Stomach smooth muscle (tissue), 2 donors: ENCODE measurements around the gene SOX21.

Experiments
- H3K27ac ChIP-seq: one replicate; pipeline ENCODE4 v1.7.0; 2013; ENCODE audit warnings: mild to moderate bottlenecking, low read length, inconsistent platforms
- H3K27me3 ChIP-seq, 2 donors: one replicate each; pipeline ENCODE4 v1.7.0; 2013; ENCODE audit warnings: low read length in 2 of 2; ENCODE audit not compliant: insufficient read depth in 2 of 2, control insufficient read depth in 1 of 2
- H3K36me3 ChIP-seq, 2 donors: one replicate each; pipeline ENCODE4 v1.7.0; 2013; ENCODE audit warnings: low read length in 2 of 2; ENCODE audit not compliant: control insufficient read depth in 2 of 2, insufficient read depth in 2 of 2
- H3K4me1 ChIP-seq: one replicate; pipeline ENCODE4 v1.7.0; 2013; ENCODE audit warnings: low read length; ENCODE audit not compliant: control insufficient read depth, insufficient read depth
- H3K4me3 ChIP-seq, 2 donors: one replicate each; pipeline ENCODE4 v1.7.0; 2013; ENCODE audit warnings: low read length in 2 of 2
- H3K9ac ChIP-seq, 2 donors: one replicate each; pipeline ENCODE4 v1.7.0; 2013; ENCODE audit warnings: low read length in 2 of 2, mild to moderate bottlenecking in 1 of 2
- H3K9me3 ChIP-seq, 2 donors: one replicate each; pipeline ENCODE4 v1.7.0; 2013; ENCODE audit warnings: low read length in 2 of 2; ENCODE audit not compliant: control insufficient read depth in 2 of 2
- donor health status: healthy.
- donor health status: Pancreatic carcinoma.

The SOX21 gene

DNA sequence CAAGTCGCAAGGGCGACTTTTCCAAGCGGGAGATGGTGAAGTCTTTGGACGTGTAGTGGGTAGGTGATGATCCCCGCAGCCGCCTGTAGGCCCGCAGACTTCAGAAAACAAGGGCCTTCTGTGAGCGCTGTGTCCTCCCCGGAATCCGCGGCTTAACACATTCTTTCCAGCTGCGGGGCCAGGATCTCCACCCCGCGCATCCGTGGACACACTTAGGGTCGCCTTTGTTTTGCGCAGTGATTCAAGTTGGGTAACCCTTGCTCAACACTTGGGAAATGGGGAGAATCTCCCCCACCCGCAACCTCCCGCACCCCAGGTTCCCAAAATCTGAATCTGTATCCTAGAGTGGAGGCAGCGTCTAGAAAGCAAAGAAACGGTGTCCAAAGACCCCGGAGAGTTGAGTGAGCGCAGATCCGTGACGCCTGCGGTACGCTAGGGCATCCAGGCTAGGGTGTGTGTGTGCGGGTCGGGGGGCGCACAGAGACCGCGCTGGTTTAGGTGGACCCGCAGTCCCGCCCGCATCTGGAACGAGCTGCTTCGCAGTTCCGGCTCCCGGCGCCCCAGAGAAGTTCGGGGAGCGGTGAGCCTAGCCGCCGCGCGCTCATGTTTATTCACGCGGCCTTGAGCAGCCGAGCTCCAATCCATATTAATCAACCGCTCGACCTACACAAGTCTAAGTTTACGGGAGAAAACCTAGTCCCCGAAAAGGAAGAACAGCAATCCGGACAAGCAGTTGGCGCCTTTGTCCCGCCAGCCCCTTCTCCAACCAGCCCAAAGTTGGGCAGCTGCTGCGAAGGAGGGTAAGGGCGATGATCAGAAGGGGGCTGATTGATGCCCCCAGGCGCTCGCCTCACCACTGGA lies 9.9 kb downstream of the SOX21 start:
- H3K27ac ChIP-seq: no peak overlapping the region
- peaks cover 63 to 69% of the 10 kb centered on the region in 2 donors for H3K27me3 ChIP-seq
- peaks cover 3% of the 10 kb centered on the region for H3K4me1 ChIP-seq
- no peak overlapping the region for H3K9ac ChIP-seq
- peaks cover 0 to 4% of the 10 kb centered on the region in 2 donors for H3K9me3 ChIP-seq
- H3K4me3 ChIP-seq: no peak overlapping the region
- H3K36me3 ChIP-seq: no peaks in the 10 kb centered on the region

DNA sequence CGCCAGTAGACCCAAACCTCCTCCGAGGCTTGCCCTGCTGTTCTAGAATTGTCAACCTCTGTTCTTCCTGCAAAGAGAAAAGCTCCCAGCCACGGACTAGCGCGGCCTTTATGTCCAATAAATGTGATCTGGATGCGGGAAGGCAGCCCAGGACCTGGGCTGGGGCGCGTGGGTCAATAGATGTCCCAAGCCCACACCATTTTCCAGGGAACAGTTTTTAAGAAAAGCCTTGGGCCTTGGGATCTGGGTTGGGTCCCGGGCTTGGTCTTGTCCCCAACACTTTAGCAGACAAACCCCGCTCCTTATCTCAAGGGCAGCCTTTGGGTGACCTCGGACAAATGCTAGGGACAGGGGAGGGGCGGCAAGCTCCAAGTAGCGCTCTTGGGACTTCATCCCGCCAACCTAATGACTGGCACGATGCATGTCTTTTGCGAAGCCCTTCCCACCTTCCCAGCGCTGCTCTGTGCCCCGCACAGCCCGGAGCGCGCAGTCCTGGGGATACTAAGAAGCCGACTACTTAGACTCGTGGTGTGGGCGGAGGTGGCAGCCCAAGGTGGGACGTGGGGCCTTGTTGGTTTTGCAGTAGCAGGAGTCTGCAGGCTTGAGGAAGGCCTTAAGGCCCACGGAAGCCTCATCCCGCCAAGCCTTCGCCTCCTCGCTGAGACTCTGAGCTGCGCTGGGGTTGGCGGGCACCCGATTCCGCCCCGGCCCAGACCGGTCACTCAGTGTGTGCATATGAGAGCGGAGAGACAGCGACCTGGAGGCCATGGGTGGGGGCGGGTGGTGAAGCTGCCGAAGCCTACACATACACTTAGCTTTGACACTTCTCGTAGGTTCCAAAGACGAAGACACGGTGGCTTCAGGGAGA lies 10.8 kb downstream of the SOX21 start:
- Histone ChIP-seq H3K27me3 (peaks cover 56 to 60% of the 10 kb centered on the region in 2 donors), H3K4me3 (no peak overlapping the region), H3K4me1 (no peaks in the 10 kb centered on the region), H3K27ac (no peak overlapping the region), H3K36me3 (no peaks in the 10 kb centered on the region), H3K9ac (no peak overlapping the region), H3K9me3 (peaks cover 0 to 3% of the 10 kb centered on the region in 2 donors)

DNA sequence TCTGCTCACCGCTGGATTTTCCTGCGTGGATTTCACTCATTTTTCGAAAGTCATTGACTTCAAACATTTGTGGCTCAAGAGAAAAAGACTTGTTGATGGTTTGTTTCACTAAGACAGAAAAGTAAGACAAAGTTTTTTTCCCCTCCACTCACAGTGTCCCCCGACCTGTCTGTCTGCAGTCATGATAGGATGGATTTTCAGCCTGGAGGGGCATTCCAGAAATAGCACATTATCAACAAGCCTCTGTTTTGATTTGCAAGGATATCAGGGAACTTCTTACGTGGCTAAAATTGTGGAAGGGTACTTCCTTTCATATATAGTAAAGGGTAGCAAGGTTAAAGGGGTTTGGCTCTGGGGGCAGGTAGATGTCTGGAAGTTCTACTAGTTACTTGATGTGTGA lies 11.8 kb downstream of the SOX21 start:
- peaks cover 46 to 50% of the 10 kb centered on the region in 2 donors for H3K27me3 ChIP-seq

GRCh38 chr13:94700051-94700535 lies 12.3 kb downstream of the SOX21 start:
- Histone ChIP-seq H3K4me1 (no peaks in the 10 kb centered on the region), H3K27me3 (peaks cover 42 to 46% of the 10 kb centered on the region in 2 donors), H3K9ac (no peak overlapping the region), H3K27ac (no peak overlapping the region), H3K4me3 (no peak overlapping the region), H3K36me3 (no peaks in the 10 kb centered on the region), H3K9me3 (peaks cover 0 to 2% of the 10 kb centered on the region in 2 donors)

More for the DNA sequence above, 11.8 kb downstream of the SOX21 start:
- Histone ChIP-seq H3K9me3 (peaks cover 0 to 2% of the 10 kb centered on the region in 2 donors), H3K4me3 (no peak overlapping the region), H3K27ac (no peak overlapping the region), H3K36me3 (no peaks in the 10 kb centered on the region), H3K9ac (no peak overlapping the region), H3K4me1 (no peaks in the 10 kb centered on the region)

DNA sequence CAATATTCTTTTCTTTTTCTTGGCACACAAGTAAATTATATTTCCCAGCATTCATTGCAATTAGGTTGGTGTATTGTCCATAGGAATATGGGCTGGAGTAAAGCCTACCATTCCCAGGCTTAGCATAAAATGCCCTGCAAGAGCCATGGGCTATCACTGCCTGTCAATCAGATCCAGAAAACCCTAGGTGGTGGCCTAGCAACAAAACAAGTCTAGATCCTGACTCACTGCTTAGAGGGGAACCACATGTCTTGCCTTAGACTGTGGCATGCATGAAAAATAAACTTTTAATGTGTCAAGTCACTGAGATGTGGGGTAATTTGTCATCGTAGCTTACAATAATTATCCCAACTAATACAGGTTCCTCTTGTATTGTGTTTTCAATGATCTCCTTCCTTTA lies 16.2 kb downstream of the SOX21 start:
- Histone ChIP-seq H3K36me3 (no peaks in the 10 kb centered on the region), H3K27me3 (peaks cover 10 to 15% of the 10 kb centered on the region in 2 donors), H3K9me3 (peaks cover 0 to 2% of the 10 kb centered on the region in 2 donors), H3K4me3 (no peak overlapping the region), H3K9ac (no peak overlapping the region), H3K4me1 (no peaks in the 10 kb centered on the region), H3K27ac (no peak overlapping the region)

- H3K27me3 ChIP-seq: no peaks in the 10 kb centered on the region
- no peak overlapping the region for H3K9ac ChIP-seq
- no peaks in the 10 kb centered on the region for H3K4me1 ChIP-seq
- H3K9me3 ChIP-seq: no peaks in the 10 kb centered on the region
- no peak overlapping the region for H3K4me3 ChIP-seq
- H3K36me3 ChIP-seq: no peaks in the 10 kb centered on the region
- no peak overlapping the region for H3K27ac ChIP-seq
These were observed 20.3 kb downstream of the SOX21 start for GRCh38 chr13:94692030-94692429.

DNA sequence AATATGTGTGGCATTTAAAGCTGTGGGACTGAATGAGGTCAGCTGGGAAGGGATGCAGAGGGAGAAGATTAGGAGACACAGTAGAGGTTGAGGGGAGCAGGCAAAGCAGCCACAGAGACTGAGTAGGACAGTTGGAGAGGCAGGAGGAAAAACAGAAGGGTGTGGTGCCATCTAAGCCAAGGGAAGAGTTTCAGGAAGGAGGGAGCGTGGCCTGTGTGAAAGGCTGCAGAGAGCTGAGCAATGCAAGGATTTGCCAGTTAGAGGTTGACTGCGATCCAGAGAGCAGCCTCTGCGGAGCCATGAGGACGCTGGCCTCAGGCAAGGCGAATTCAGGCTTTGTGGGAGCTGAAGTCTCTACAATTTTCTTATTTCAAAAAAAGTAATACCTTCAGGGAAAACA lies 28.9 kb downstream of the SOX21 start:
- no peak overlapping the region for H3K27ac ChIP-seq
- H3K4me1 ChIP-seq: no peaks in the 10 kb centered on the region
- H3K9me3 ChIP-seq: no peaks in the 10 kb centered on the region
- H3K9ac ChIP-seq: no peak overlapping the region
- H3K36me3 ChIP-seq: no peaks in the 10 kb centered on the region
- peaks cover 0 to 4% of the 10 kb centered on the region in 2 donors for H3K27me3 ChIP-seq
- H3K4me3 ChIP-seq: no peak overlapping the region

GRCh38 chr13:94682229-94682628 lies 30.1 kb downstream of the SOX21 start:
- Histone ChIP-seq H3K4me1 (no peaks in the 10 kb centered on the region), H3K9ac (no peak overlapping the region)

DNA sequence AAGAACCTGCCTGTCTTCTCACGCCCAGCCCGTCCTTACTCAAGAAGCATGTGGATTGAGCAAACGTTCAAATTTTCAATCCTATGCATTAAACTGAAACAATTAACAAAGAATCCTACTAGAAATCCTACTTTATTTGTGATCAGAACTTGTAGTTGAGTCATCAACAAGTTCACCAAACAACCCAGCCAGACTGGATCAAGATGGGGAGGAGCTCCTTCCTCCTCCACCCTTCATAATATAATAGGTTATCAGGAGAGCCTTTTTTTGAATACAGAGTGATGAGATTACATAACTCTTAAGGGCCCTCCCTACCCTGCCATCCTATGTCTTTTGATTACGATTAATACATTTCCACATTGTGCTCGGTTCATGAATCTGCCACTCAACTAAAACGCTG lies 32.7 kb downstream of the SOX21 start:
- Histone ChIP-seq H3K9ac (no peak overlapping the region), H3K27ac (no peak overlapping the region), H3K36me3 (no peaks in the 10 kb centered on the region), H3K9me3 (no peaks in the 10 kb centered on the region), H3K4me3 (no peak overlapping the region), H3K27me3 (peaks cover 2 to 6% of the 10 kb centered on the region in 2 donors), H3K4me1 (no peaks in the 10 kb centered on the region)

More at GRCh38 chr13:94682229-94682628, 30.1 kb downstream of the SOX21 start:
- no peak overlapping the region for H3K27ac ChIP-seq
- H3K9me3 ChIP-seq: no peaks in the 10 kb centered on the region
- no peak overlapping the region for H3K4me3 ChIP-seq
- H3K36me3 ChIP-seq: no peaks in the 10 kb centered on the region
- peaks cover 0 to 4% of the 10 kb centered on the region in 2 donors for H3K27me3 ChIP-seq

DNA sequence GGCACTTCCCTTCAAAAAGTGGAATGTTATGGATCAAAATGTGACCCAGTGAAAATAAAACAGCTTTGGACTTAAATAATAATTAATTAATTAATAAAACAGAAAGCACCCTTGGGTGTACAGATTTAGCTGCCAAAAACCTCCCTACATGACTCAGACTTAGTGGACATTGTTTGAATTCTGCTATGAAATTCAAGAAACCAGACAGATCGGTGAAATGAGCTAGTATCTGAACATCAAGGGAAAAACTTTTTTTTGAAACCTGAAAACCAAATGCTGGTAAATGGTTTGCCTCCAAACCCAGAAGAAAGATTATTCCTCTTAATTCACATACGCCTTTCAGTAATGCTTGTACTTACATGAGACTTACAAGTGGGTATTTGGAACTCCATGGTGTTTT lies 33.5 kb downstream of the SOX21 start:
- Histone ChIP-seq H3K27ac (no peak overlapping the region), H3K4me3 (no peak overlapping the region), H3K27me3 (peaks cover 2 to 6% of the 10 kb centered on the region in 2 donors)

More for the DNA sequence above, 33.5 kb downstream of the SOX21 start:
- Histone ChIP-seq H3K9ac (no peak overlapping the region), H3K9me3 (no peaks in the 10 kb centered on the region), H3K36me3 (no peaks in the 10 kb centered on the region), H3K4me1 (no peaks in the 10 kb centered on the region)
